Lower leg skin (tissue), 3 donors: ENCODE measurements around the gene DLGAP3.

ENCODE experiments used
- POLR2A ChIP-seq, 2 donors: fragments of 450-650 bp; IDR thresholded peaks; one replicate each; pipeline ENCODE4 v1.6.1; 2016 to 2017; ENCODE audit warnings: antibody characterized with exemption in 2 of 2, mild to moderate bottlenecking in 1 of 2, moderate library complexity in 1 of 2
- TF ChIP-seq, protein P1 (sequence below), 3 donors: fragments of 450-650 bp; IDR thresholded peaks; one replicate each; pipeline ENCODE4 v1.5.1; 2016; ENCODE audit warnings: antibody characterized with exemption in 3 of 3, mild to moderate bottlenecking in 3 of 3, moderate library complexity in 2 of 3

DNA sequence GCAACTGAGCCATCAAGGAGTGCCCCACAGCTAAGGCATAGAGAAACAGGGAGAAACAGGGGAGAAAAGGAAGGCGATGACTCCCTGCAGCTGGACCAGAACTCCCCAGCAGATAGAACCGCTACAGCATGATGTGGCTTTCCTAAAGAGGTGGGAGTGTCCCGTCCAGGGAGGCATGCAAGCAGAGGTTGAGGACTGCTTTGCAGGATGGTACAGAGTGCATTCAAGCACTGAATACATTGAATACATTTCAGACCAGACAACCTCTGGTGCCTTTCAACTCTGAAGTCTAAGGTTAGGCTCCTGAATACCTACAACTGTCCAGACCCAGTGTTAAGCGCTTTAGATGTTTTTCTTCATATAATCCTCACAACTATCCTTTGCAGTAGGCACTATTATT is 13.3 kb downstream of the DLGAP3 start:
- TF ChIP-seq, protein P1, sequence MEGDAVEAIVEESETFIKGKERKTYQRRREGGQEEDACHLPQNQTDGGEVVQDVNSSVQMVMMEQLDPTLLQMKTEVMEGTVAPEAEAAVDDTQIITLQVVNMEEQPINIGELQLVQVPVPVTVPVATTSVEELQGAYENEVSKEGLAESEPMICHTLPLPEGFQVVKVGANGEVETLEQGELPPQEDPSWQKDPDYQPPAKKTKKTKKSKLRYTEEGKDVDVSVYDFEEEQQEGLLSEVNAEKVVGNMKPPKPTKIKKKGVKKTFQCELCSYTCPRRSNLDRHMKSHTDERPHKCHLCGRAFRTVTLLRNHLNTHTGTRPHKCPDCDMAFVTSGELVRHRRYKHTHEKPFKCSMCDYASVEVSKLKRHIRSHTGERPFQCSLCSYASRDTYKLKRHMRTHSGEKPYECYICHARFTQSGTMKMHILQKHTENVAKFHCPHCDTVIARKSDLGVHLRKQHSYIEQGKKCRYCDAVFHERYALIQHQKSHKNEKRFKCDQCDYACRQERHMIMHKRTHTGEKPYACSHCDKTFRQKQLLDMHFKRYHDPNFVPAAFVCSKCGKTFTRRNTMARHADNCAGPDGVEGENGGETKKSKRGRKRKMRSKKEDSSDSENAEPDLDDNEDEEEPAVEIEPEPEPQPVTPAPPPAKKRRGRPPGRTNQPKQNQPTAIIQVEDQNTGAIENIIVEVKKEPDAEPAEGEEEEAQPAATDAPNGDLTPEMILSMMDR (IDR thresholded peaks at IDR 0.05) = no peak
- TF ChIP-seq POLR2A (IDR thresholded peaks at IDR 0.05) = no peak
